ENCODE results near the gene ZNF77.

DNA sequence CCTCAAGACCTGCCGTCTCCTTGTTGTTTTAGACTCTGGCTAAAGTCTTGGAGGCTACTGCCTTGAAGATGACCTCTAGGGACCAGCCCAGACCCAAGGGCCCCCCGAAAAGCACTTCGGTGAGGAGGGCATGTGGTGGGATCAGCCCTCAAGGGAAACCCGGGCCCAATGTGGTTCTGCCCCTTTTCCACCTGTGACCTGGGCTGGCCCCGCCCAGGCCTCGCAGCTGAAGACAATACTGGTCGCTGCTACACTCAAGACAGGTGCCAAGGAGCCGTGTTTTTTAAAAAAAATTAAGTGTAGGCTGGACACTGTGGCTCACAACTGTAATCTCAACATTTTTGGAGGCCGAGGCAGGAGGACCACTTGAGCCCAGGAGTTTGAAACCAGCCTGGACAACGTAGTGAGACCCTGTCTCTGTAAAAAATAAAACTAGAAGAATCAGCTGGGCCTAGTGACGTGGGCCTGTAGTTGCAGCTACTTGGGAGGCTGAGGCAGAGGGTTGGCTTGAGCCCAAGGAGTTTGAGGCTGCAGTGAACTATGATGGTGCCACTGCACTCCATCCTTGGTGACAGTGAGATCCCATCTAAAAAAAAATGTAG, 33.5 kb upstream of the ZNF77 start:
- TF ChIP-seq, protein P1, sequence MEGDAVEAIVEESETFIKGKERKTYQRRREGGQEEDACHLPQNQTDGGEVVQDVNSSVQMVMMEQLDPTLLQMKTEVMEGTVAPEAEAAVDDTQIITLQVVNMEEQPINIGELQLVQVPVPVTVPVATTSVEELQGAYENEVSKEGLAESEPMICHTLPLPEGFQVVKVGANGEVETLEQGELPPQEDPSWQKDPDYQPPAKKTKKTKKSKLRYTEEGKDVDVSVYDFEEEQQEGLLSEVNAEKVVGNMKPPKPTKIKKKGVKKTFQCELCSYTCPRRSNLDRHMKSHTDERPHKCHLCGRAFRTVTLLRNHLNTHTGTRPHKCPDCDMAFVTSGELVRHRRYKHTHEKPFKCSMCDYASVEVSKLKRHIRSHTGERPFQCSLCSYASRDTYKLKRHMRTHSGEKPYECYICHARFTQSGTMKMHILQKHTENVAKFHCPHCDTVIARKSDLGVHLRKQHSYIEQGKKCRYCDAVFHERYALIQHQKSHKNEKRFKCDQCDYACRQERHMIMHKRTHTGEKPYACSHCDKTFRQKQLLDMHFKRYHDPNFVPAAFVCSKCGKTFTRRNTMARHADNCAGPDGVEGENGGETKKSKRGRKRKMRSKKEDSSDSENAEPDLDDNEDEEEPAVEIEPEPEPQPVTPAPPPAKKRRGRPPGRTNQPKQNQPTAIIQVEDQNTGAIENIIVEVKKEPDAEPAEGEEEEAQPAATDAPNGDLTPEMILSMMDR (IDR thresholded peaks at IDR 0.05): no peak
- TF ChIP-seq POLR2A (IDR thresholded peaks at IDR 0.05): no peak
